IMR-90 (cell line): ENCODE measurements around the gene MFSD6. TPM values are rescaled to one million over a fixed set of nuclear protein-coding genes. Genes with fewer than 3 reads are reported as not detected.

Source experiments
- ATAC-seq: fragments of 200-7000 bp; cut with Tn5 transposase; 2 replicates; pipeline ENCODE4 v1.9.1; 2020; ENCODE audit warnings: low read depth, mild to moderate bottlenecking, moderate library complexity
- BruUV-seq: library from RNA; stranded (reverse); fragments of 400-500 nt; replicated peaks from 2 replicates; lab custom pipeline; 2021; lab: Mats Ljungman, UMichigan
- CTCF ChIA-PET: fragments of 300-600 bp; formaldehyde crosslinking; extraction: SDS; loops from one replicate; lab custom pipeline; 2021; ENCODE audit warnings: antibody characterized with exemption; lab: Yijun Ruan, JAX
- POLR2A ChIA-PET: fragments of 300-600 bp; sonication (Branson Sonifier 250); formaldehyde crosslinking; loops from one replicate; lab custom pipeline; 2022; ENCODE audit warnings: antibody characterized with exemption; ENCODE audit not compliant: unreplicated experiment; lab: Charles Lee
- DNase-seq: peaks from one replicate; pipeline ENCODE4 v3.0.0; 2013
- H2AFZ ChIP-seq: replicated peaks from 2 replicates; pipeline ENCODE3; 2013; ENCODE audit warnings: low read length, mild to moderate bottlenecking; ENCODE audit not compliant: poor library complexity
- H2AK5ac ChIP-seq: 2 replicates; pipeline ENCODE4 v1.6.1; 2013; ENCODE audit warnings: low read depth, low read length, inconsistent platforms
- H2AK9ac ChIP-seq: replicated peaks from 2 replicates; pipeline ENCODE3; 2013; ENCODE audit warnings: mild to moderate bottlenecking, low read depth, low read length, moderate library complexity; ENCODE audit not compliant: poor library complexity
- H2BK120ac ChIP-seq: 2 replicates; pipeline ENCODE4 v1.6.1; 2013; ENCODE audit warnings: low read depth, low read length, inconsistent platforms
- H2BK15ac ChIP-seq: 3 replicates; pipeline ENCODE4 v1.6.1; 2013; ENCODE audit warnings: low read depth, low read length, inconsistent platforms
- H2BK20ac ChIP-seq: 2 replicates; pipeline ENCODE4 v1.6.1; 2013; ENCODE audit warnings: low read depth, mild to moderate bottlenecking, inconsistent platforms, low read length, moderate library complexity
- H2BK5ac ChIP-seq: 2 replicates; pipeline ENCODE4 v1.6.1; 2013; ENCODE audit warnings: mild to moderate bottlenecking, low read depth, low read length, inconsistent platforms; ENCODE audit not compliant: poor library complexity, severe bottlenecking
- H3K14ac ChIP-seq: replicated peaks from 2 replicates; pipeline ENCODE4 v1.6.1; 2013; ENCODE audit warnings: low read depth, low read length, inconsistent platforms
- H3K18ac ChIP-seq: 2 replicates; pipeline ENCODE4 v1.6.1; 2013; ENCODE audit warnings: low read depth, low read length, control low read depth
- H3K23ac ChIP-seq: 2 replicates; pipeline ENCODE4 v1.6.1; 2013; ENCODE audit warnings: low read depth, low read length, inconsistent platforms
- H3K27ac ChIP-seq: 2 replicates; pipeline ENCODE4 v1.5.1; 2013; ENCODE audit warnings: mild to moderate bottlenecking, control low read depth, low read length; ENCODE audit not compliant: insufficient read depth
- H3K27me3 ChIP-seq: 2 replicates; pipeline ENCODE4 v1.6.1; 2013; ENCODE audit warnings: low read length; ENCODE audit not compliant: control insufficient read depth, insufficient read depth
- H3K36me3 ChIP-seq: 2 replicates; pipeline ENCODE4 v1.6.1; 2013; ENCODE audit warnings: low read length, mixed read lengths; ENCODE audit not compliant: control insufficient read depth, insufficient read depth
- H3K4ac ChIP-seq: 2 replicates; pipeline ENCODE4 v1.6.1; 2013; ENCODE audit warnings: low read depth, low read length, inconsistent platforms
- H3K4me1 ChIP-seq: 2 replicates; pipeline ENCODE4 v1.6.1; 2013; ENCODE audit warnings: low read length, mixed read lengths; ENCODE audit not compliant: control insufficient read depth, insufficient read depth
- H3K4me2 ChIP-seq: 2 replicates; pipeline ENCODE4 v1.6.1; 2013; ENCODE audit warnings: low read depth, mild to moderate bottlenecking, control low read depth, low read length, moderate library complexity
- H3K4me3 ChIP-seq: 2 replicates; pipeline ENCODE4 v1.5.1; 2013; ENCODE audit warnings: low read depth, mild to moderate bottlenecking, control low read depth, low read length, moderate library complexity; ENCODE audit not compliant: insufficient read depth
- H3K56ac ChIP-seq: 2 replicates; pipeline ENCODE4 v1.6.1; 2013; ENCODE audit warnings: low read length, inconsistent platforms; ENCODE audit not compliant: insufficient read depth; ENCODE audit errors: extremely low read depth
- H3K79me1 ChIP-seq, 2 experiments: 2 replicates each; pipeline ENCODE4 v1.6.1; 2013; ENCODE audit warnings: low read length in 2 of 2, inconsistent platforms in 1 of 2, low read depth in 1 of 2
- H3K9ac ChIP-seq: 2 replicates; pipeline ENCODE4 v1.6.1; 2013; ENCODE audit warnings: low read depth, low read length, control low read depth
- H3K9me1 ChIP-seq: 2 replicates; pipeline ENCODE4 v1.6.1; 2013; ENCODE audit warnings: low read length, inconsistent platforms; ENCODE audit not compliant: insufficient read depth
- H3K9me3 ChIP-seq: 2 replicates; pipeline ENCODE4 v1.6.1; 2013; ENCODE audit warnings: low read length; ENCODE audit not compliant: control insufficient read depth, insufficient read depth
- H4K20me1 ChIP-seq: 2 replicates; pipeline ENCODE4 v1.6.1; 2013; ENCODE audit warnings: low read length, inconsistent platforms; ENCODE audit not compliant: insufficient read depth
- H4K5ac ChIP-seq: 2 replicates; pipeline ENCODE4 v1.6.1; 2013; ENCODE audit warnings: mild to moderate bottlenecking, low read depth, low read length, control low read depth
- H4K8ac ChIP-seq, 2 experiments: 2 replicates each; pipeline ENCODE4 v1.6.1; 2013; ENCODE audit warnings: low read depth in 2 of 2, low read length in 2 of 2, control low read depth in 1 of 2, inconsistent platforms in 1 of 2
- H4K91ac ChIP-seq: 2 replicates; pipeline ENCODE4 v1.6.1; 2013; ENCODE audit warnings: low read depth, low read length, inconsistent platforms; ENCODE audit not compliant: insufficient read depth
- BHLHE40 ChIP-seq: fragments of 150-350 bp; IDR thresholded peaks from 2 replicates; pipeline ENCODE4 v1.6.1; 2016; ENCODE audit warnings: mild to moderate bottlenecking, low read depth, low read length
- CHD1 ChIP-seq: IDR thresholded peaks from 2 replicates; pipeline ENCODE4 v1.6.1; 2012; ENCODE audit warnings: low read depth, low read length, improper control_type of control experiment
- FOS ChIP-seq: fragments of 150-350 bp; IDR thresholded peaks from 2 replicates; pipeline ENCODE4 v1.6.1; 2016; ENCODE audit warnings: low read depth, low read length
- MAZ ChIP-seq: IDR thresholded peaks from 2 replicates; pipeline ENCODE4 v1.6.1; 2012; ENCODE audit warnings: low read depth, mild to moderate bottlenecking, low read length, improper control_type of control experiment, moderate library complexity, borderline replicate concordance
- MXI1 ChIP-seq: IDR thresholded peaks from 2 replicates; pipeline ENCODE4 v1.6.1; 2012; ENCODE audit warnings: low read depth, mild to moderate bottlenecking, low read length, moderate library complexity, borderline replicate concordance
- NFE2L2 ChIP-seq: fragments of 150-350 bp; IDR thresholded peaks from 2 replicates; pipeline ENCODE4 v1.6.1; 2016; ENCODE audit warnings: low read depth, mild to moderate bottlenecking, low read length
- RCOR1 ChIP-seq: IDR thresholded peaks from 2 replicates; pipeline ENCODE4 v1.6.1; 2012; ENCODE audit warnings: mild to moderate bottlenecking, low read length, improper control_type of control experiment; ENCODE audit not compliant: insufficient replicate concordance
- RFX5 ChIP-seq: IDR thresholded peaks from 2 replicates; pipeline ENCODE4 v1.8.0; 2012; ENCODE audit warnings: low read depth, mild to moderate bottlenecking, low read length, moderate library complexity
- SMC3 ChIP-seq: fragments of 150-350 bp; IDR thresholded peaks from 2 replicates; pipeline ENCODE4 v1.6.1; 2016; ENCODE audit warnings: low read depth, mild to moderate bottlenecking, antibody characterized with exemption, low read length, moderate library complexity
- WGBS, 2 experiments: methylation state at CpG; one replicate each; pipeline versions ENCODE4 v1.1.5 to v1.1.7; 2013; ENCODE audit warnings: missing lambda C conversion rate in 2 of 2; ENCODE audit not compliant: insufficient read length in 1 of 2; ENCODE audit errors: extremely low coverage in 2 of 2; 5-methylcytosine and 5-hydroxymethylcytosine counted together
- dilution Hi-C: fragments of 300-500 bp; cut with HindIII; formaldehyde crosslinking; loops from one replicate; pipeline ENCODE4 v1.14.3; 2018; ENCODE audit warnings: low sequenced_read_pairs; ENCODE audit not compliant: unreplicated experiment
- in situ Hi-C: fragments of 300-500 bp; cut with MboI; formaldehyde crosslinking; loops from 3 replicates; pipeline ENCODE4 v1.14.3; 2019; ENCODE audit warnings: low sequenced_read_pairs, inconsistent platforms, mixed read lengths
- intact Hi-C: fragments of 100-400 bp; cut with micrococcal nuclease; formaldehyde crosslinking; loops from 2 replicates; pipeline ENCODE4 v1.10.0; 2022
- polyA plus RNA-seq, 3 experiments: library from polyadenylated mRNA; depleted of rRNA; stranded (reverse); fragments of >200 nt; gene quantifications; 2 replicates each; pipeline ENCODE4 v1.2.3, GENCODE V29; 2012; ENCODE audit warnings: low replicate concordance in 1 of 3
- total RNA-seq: library from RNA; depleted of rRNA; stranded (reverse); fragments of >200 nt; gene quantifications from 2 replicates; pipeline ENCODE4 v1.2.3, GENCODE V29; 2012
- TF ChIP-seq, protein P1 (sequence below): fragments of 150-350 bp; IDR thresholded peaks from 2 replicates; pipeline ENCODE4 v1.6.1; 2017; ENCODE audit warnings: mild to moderate bottlenecking, antibody characterized with exemption, low read length, low read depth
- TF ChIP-seq, protein P2 (sequence below): fragments of 150-350 bp; IDR thresholded peaks from 2 replicates; pipeline ENCODE4 v1.6.1; 2016; ENCODE audit warnings: low read depth, mild to moderate bottlenecking, low read length, moderate library complexity, borderline replicate concordance

MFSD6 gene
- total and polyA plus RNA-seq, 2 of the 4 experiments (the other 2 are of a cell fraction) = 4.2 to 7.7 TPM

DNA sequence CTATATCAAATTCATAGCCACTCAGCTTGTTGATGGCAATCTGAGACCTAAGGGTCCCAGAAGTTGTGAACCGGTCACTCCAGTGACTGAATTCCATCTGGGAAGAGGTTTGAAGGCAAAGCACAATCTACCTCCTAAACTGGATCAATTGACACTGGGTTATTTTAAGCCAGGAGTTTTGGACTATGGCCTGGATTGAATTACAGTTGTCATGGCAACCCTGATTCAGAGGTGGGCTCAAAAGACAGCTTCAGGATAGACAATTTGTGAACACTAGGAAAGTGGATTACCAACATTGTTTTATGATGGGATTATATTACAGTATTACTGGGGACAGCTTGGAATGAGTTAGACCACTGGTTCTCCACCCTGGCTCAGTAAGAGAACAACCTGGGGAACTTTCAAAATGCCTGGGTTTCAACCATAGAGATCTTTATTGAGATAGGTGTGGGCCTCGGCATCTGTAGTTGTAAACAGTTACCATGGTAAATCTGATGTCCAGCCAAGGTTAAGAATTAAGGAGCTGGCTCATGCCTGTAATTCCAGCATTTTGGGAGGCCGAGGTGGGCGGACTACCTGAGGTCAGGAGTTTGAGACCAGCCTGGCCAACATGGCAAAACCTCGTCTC lies 58.8 kb downstream of the MFSD6 start:
- H3K4me1 ChIP-seq = peaks cover 15% of the 10 kb centered on the region
- no peak overlapping the region for H2AK9ac ChIP-seq
- BruUV-seq = no TSS peak
- H3K27ac ChIP-seq = peak overlapping the region; percentile 98; the same call in 1 of the 2 replicates
- no peak overlapping the region for H2AK5ac ChIP-seq
- peak overlapping the region; percentile 64 for H4K5ac ChIP-seq
- peak overlapping the region; percentile 8; the same call in 1 of the 2 replicates for H3K4ac ChIP-seq
- H3K27me3 ChIP-seq = no peaks in the 10 kb centered on the region
- 0 out of 2 replicates have a peak overlapping the region, but pooled peaks have one; percentile 25 for H3K14ac ChIP-seq
- ChIA-PET CTCF (no interaction called here), POLR2A (no interaction called here)
- no peaks in the 10 kb centered on the region; a peak in 1 of 4 replicates for H3K79me1 ChIP-seq
- peak overlapping the region; percentile 65; the same call in 1 of the 3 replicates for H2BK15ac ChIP-seq
- no peak overlapping the region for H3K9ac ChIP-seq
- H2BK120ac ChIP-seq = peak overlapping the region; percentile 83; the same call in 1 of the 2 replicates
- H4K91ac ChIP-seq = no peak overlapping the region
- DNase-seq (peak; percentile 25), ATAC-seq (no peak)
- peak overlapping the region; percentile 16; the same call in 1 of the 2 replicates for H2BK20ac ChIP-seq
- peaks cover 11% of the 10 kb centered on the region for H3K9me1 ChIP-seq
- dilution Hi-C loops = no loop called here
- WGBS, 2 experiments = 67% methylated on average over 1 of the region's 5 CpGs; no CpG with 5 or more reads in 1 of the 2 experiments
- H3K56ac ChIP-seq = no peak overlapping the region
- no peaks in the 10 kb centered on the region; the same call in 1 of the 2 replicates for H4K20me1 ChIP-seq
- H3K23ac ChIP-seq = no peak overlapping the region
- TF ChIP-seq RFX5 (no peak), NFE2L2 (no peak), MXI1 (no peak), CHD1 (no peak), SMC3 (no peak), RCOR1 (no peak), BHLHE40 (no peak), MAZ (no peak), FOS (no peak)
- TF ChIP-seq, protein P1, sequence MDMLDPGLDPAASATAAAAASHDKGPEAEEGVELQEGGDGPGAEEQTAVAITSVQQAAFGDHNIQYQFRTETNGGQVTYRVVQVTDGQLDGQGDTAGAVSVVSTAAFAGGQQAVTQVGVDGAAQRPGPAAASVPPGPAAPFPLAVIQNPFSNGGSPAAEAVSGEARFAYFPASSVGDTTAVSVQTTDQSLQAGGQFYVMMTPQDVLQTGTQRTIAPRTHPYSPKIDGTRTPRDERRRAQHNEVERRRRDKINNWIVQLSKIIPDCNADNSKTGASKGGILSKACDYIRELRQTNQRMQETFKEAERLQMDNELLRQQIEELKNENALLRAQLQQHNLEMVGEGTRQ = no peak
- TF ChIP-seq, protein P2, sequence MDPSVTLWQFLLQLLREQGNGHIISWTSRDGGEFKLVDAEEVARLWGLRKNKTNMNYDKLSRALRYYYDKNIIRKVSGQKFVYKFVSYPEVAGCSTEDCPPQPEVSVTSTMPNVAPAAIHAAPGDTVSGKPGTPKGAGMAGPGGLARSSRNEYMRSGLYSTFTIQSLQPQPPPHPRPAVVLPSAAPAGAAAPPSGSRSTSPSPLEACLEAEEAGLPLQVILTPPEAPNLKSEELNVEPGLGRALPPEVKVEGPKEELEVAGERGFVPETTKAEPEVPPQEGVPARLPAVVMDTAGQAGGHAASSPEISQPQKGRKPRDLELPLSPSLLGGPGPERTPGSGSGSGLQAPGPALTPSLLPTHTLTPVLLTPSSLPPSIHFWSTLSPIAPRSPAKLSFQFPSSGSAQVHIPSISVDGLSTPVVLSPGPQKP = no peak
- in situ Hi-C loops = no loop called here
- H3K18ac ChIP-seq = peak overlapping the region; percentile 61
- H3K4me3 ChIP-seq = no peak overlapping the region
- H3K4me2 ChIP-seq = no peak overlapping the region
- H2AFZ ChIP-seq = no peak overlapping the region
- H2BK5ac ChIP-seq = no peak overlapping the region
- H3K36me3 ChIP-seq = no peaks in the 10 kb centered on the region; the same call in 1 of the 2 replicates
- intact Hi-C loops = loop anchor here (5.0 kb wide), 1 partner anchor 60 kb away; the partner anchor contains the start of gene MFSD6
- no peaks in the 10 kb centered on the region for H3K9me3 ChIP-seq
- no peak overlapping the region; a peak in 1 of 4 replicates for H4K8ac ChIP-seq
